Stimulated activated memory B cell treated with anti-CD40 and anti-IgM and Interleukin-4, amounts not matched to agents 10 μg/mL and 1 μg/mL and 100 μg/mL, for 72 hours (primary cell): Measurements from ENCODE around the gene PLPP7.
"Not testable (repeated sequence)": the region's sequence is repeated elsewhere in the genome, so short reads cannot be mapped to it uniquely, and the experiment has no call there.

ENCODE experiments used
- ATAC-seq: fragments of 150-1000 bp; cut with Tn5 transposase; 2 replicates; pipeline ENCODE4 v1.10.0; 2021
- H3K27ac Mint-ChIP-seq: one replicate; pipeline ENCODE4 v1.8.0; 2022; ENCODE audit warnings: mild to moderate bottlenecking, mixed read lengths
- H3K27me3 Mint-ChIP-seq: one replicate; pipeline ENCODE4 v1.8.0; 2022; ENCODE audit warnings: mixed read lengths
- H3K36me3 Mint-ChIP-seq: one replicate; pipeline ENCODE4 v1.8.0; 2022; ENCODE audit warnings: mixed read lengths
- H3K4me1 Mint-ChIP-seq: one replicate; pipeline ENCODE4 v1.8.0; 2022; ENCODE audit warnings: mixed read lengths
- H3K4me3 Mint-ChIP-seq: one replicate; pipeline ENCODE4 v1.8.0; 2022; ENCODE audit warnings: mild to moderate bottlenecking, moderate library complexity, mixed read lengths
- H3K9me3 Mint-ChIP-seq: one replicate; pipeline ENCODE4 v1.8.0; 2022; ENCODE audit warnings: mixed read lengths

PLPP7 gene

DNA sequence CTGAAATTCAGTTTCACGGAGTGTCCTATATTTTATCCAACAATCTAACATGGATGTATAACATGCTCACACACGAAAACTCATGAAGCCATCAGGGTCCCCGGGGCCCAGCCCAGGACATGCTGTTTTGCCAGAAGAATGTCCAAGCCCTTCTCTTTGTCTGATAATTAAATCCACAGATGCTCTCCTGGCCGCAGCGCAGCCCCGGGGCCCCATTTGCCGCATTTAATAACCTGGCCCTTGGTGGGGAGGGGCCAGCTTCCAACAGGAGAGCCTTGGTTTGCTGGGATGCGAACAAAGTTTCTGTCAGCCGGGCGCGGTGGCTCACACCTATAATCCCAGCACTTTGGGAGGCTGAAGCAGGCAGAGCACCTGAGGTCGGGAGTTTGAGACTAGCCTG is 30.0 kb downstream of the PLPP7 start:
- H3K4me3 Mint-ChIP-seq = no peak overlapping the region
- H3K36me3 Mint-ChIP-seq = no peaks in the 10 kb centered on the region
- no peaks in the 10 kb centered on the region for H3K4me1 Mint-ChIP-seq
- ATAC-seq = no peak
- H3K27me3 Mint-ChIP-seq = peaks cover 17% of the 10 kb centered on the region
- H3K27ac Mint-ChIP-seq = no peak overlapping the region
- H3K9me3 Mint-ChIP-seq = no peaks in the 10 kb centered on the region

DNA sequence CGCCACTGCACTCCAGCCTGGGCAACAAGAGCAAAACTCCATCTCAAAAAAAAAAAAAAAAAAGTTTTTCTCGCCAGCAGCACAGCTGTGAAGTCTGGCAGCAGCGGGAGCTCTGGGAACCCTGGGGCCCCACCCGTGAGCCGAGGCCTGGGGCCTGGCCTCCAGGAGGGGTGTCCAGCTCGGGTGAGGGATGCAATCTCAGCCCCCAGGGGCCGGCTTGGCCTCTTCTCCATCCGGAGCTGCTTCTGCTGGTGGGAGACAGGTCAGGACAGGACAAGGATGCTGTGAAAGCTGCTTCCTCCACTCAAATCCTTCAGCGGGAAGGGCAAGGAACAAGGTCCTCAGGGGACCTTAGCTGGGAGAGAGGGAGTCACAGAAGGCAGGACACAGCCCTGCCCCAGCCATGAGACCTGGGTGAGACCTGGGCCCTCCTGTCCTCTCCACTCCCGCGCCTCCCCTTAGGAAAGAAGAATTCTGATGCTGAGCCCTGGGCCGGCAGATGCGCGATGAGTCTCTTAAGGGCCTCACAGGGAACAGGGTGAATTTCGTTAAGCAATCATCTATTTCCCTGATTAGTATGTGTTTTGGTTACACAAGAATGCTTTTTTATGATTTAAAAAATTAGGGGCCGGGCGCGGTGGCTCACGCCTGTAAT is 30.6 kb downstream of the PLPP7 start:
- H3K36me3 Mint-ChIP-seq = no peaks in the 10 kb centered on the region
- no peaks in the 10 kb centered on the region for H3K4me1 Mint-ChIP-seq
- H3K4me3 Mint-ChIP-seq = no peak overlapping the region
- H3K27me3 Mint-ChIP-seq = peaks cover 17% of the 10 kb centered on the region
- H3K9me3 Mint-ChIP-seq = no peaks in the 10 kb centered on the region
- no peak overlapping the region for H3K27ac Mint-ChIP-seq
- no peak for ATAC-seq

DNA sequence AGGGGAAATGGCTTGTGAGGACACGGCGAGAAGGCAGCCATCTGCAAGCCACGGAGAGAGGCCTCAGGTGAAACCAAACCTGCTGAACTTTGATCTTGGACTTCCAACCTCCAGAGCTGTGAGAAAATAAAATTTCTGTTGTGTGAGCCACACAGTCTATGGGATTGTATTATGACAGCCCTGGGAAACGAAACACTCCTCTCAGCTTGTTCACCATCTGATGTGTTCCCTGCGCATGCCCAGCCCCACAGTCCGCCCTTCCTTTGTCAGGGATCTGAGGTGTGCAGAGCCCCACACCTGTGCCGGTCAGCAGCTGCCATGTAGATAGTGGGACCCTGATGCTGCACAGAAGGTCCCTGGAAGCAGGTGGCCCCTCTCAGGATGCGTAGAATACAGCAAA is 34.1 kb downstream of the PLPP7 start:
- Mint-ChIP-seq H3K9me3 (no peaks in the 10 kb centered on the region), H3K36me3 (no peaks in the 10 kb centered on the region), H3K27ac (no peak overlapping the region), H3K4me3 (no peak overlapping the region), H3K4me1 (no peaks in the 10 kb centered on the region), H3K27me3 (peaks cover 15% of the 10 kb centered on the region)
- no peak for ATAC-seq

DNA sequence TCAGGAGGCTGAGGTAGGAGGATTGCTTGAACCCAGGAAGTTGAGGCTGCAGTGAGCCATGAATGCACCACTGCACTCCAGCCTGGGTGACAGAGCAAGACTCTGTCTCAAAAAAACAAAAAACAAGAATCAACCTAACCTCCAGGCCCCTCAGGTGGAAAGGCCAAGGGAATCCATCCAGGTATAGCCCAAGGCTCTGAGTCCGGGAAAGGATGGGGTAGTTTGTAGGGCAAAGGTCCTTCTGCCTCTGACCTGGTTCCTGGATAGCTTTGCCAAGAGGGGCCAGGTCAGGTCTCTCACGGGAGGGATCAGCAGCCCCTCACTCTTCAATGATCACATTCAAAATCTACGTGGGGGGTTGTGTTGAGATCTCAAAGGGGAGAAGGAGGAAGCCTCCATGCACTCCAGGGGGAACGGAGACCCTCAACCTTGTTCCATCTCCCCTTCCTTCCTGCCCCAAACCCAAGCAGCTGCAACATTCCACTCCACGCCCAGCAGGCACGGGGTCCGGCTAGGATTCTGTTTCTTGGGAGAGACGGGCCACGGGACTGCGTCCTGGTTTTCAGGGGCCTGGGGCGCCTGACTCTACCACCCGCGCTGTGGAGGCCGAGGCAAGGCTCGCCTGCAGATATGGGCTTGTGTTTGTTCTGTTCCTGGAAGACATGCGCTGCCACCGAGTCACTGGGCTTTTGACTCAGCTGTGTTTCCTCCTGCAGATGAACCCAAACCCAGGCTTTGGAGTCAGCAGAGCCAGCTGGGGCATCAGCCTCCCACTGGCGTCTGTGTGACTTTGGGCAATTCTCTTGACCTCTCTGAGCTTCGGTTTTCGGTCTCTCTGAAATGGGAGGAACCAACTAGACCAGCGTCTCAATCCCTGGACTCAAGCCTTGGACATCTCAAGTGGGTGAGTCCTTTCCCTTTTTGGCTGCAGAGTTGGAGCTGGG is 35.5 kb downstream of the PLPP7 start:
- Mint-ChIP-seq H3K9me3 (no peaks in the 10 kb centered on the region), H3K27ac (no peak overlapping the region), H3K4me1 (no peaks in the 10 kb centered on the region), H3K4me3 (no peak overlapping the region), H3K36me3 (no peaks in the 10 kb centered on the region), H3K27me3 (peaks cover 26% of the 10 kb centered on the region)
- no peak for ATAC-seq

DNA sequence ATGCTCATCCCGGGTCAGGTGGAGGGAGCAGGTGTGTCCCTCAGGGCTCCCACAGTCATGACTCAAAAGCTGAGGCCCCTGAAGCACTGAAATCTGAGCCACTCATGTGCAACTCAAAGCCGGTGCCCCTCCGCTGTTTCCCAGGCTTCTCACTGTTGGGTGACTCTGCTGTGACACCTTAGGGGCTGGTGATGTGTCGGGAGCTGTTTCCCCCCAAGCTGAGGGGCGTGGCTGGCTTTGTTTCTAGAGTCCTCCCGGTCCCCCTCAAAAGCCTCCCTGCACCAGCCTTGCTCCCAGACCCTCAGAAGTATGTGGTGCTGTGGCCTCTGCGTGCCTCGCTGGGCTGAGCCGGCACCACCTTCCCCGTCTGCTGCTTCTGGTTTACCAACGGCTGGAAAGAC is 39.7 kb downstream of the PLPP7 start:
- Mint-ChIP-seq H3K9me3 (no peaks in the 10 kb centered on the region), H3K36me3 (no peaks in the 10 kb centered on the region), H3K4me3 (no peak overlapping the region), H3K4me1 (no peaks in the 10 kb centered on the region), H3K27me3 (peaks cover 26% of the 10 kb centered on the region), H3K27ac (no peak overlapping the region)
- no peak for ATAC-seq

DNA sequence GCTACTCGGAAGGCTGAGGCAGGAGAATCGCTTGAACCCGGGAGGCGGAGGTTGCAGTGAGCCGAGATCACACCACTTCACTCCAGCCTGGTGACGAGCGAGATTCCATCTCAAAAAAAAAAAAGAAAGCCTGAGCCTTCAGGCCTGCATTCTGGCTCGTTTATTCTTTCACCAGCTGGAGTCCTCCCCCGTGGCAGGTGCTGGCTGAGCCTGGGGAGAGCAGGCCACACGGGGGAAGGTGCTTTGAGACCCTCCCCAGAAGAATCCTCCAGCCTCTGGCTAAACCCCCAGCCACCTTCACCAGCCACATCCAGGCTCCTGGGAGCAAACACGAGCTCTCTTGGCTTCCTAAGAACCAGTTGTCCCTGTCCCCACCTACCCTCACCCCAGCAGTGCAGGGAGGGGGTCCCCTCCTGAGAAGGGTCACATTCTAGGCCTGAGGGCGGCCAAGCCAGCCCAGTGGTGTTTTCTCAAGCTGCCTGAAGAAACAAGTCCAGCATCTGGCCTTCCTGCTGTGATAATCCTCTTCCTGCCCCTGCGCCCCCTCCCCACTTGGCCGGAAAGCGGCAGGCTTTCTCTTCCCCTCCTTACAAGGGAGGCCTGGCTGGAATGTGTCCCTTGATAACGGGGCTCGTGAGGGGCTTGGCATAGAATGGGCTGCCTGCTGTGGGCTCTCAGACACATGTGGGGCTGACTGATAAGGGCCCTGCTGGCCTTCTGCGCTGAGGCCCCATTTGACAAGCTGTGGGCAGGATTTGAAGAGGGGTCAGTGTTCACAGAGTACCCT is 41.5 kb downstream of the PLPP7 start:
- H3K4me3 Mint-ChIP-seq = no peak overlapping the region
- H3K36me3 Mint-ChIP-seq = no peaks in the 10 kb centered on the region
- H3K27ac Mint-ChIP-seq = no peak overlapping the region
- H3K4me1 Mint-ChIP-seq = no peaks in the 10 kb centered on the region
- no peak for ATAC-seq
- peaks cover 26% of the 10 kb centered on the region for H3K27me3 Mint-ChIP-seq
- H3K9me3 Mint-ChIP-seq = no peaks in the 10 kb centered on the region

DNA sequence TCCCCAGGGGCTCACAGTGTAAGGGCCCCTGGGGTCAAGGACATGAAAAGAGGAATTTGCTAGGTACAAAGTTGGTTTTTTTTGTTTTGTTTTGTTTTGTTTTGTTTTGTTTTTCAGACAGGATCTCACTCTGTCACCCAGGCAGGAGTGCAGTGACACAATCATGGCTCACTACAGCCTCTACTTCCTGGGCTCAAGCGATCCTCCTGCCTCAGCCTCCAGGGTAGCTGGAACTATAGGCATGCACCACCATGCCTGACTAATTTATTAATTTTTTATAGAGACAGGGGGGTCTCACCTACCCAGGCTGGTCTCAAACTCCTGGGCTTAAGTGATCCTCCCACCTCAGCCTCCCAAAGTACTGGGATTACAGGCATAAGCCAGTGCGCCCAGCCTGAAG is 42.5 kb downstream of the PLPP7 start:
- H3K36me3 Mint-ChIP-seq, H3K4me1 Mint-ChIP-seq, H3K4me3 Mint-ChIP-seq, H3K27ac Mint-ChIP-seq, ATAC-seq, H3K9me3 Mint-ChIP-seq: not testable (repeated sequence)
- peaks cover 25% of the 10 kb centered on the region for H3K27me3 Mint-ChIP-seq

DNA sequence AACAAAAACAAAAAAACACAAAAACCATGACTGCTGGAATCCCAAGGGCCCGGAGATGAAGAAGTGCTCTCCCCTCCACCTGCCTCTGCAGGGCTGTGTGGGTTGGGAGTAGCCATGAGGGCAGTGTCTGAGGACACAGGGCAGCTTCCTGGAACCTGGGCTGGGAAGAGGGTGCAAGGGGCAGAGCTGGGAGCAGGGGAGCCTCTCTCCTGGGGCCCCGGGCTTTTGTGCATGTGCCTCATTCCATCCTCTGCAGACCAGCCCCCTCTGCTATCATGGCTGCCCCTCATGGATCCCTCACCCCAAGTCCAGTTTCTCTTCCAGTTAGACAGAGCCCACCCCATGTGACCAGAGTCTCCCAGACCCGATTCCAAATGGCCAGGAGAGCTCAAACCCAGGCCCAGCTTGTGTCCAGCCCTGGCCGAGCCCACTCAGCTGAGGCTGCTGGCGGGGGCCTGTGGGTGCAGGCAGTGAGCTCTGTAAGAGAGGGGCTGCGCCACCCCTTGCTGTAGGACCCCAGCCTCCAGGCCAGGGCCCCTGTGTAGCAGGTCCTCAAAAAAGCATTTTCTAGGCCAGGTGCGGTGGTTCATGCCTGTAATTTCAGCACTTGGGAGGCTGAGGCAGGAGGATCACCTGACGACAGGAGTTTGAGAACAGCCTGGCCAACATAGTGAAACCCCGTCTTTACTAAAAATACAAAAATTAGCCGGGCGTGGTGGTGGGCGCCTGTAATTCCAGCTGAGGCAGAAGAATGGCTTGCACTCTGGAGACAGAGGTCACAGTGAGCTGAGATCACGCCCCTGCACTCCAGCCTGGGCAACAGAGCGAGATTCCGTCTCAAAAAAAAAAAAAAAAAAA is 44.5 kb downstream of the PLPP7 start:
- Mint-ChIP-seq H3K4me1 (no peaks in the 10 kb centered on the region), H3K27ac (no peak overlapping the region)
- ATAC-seq = no peak

DNA sequence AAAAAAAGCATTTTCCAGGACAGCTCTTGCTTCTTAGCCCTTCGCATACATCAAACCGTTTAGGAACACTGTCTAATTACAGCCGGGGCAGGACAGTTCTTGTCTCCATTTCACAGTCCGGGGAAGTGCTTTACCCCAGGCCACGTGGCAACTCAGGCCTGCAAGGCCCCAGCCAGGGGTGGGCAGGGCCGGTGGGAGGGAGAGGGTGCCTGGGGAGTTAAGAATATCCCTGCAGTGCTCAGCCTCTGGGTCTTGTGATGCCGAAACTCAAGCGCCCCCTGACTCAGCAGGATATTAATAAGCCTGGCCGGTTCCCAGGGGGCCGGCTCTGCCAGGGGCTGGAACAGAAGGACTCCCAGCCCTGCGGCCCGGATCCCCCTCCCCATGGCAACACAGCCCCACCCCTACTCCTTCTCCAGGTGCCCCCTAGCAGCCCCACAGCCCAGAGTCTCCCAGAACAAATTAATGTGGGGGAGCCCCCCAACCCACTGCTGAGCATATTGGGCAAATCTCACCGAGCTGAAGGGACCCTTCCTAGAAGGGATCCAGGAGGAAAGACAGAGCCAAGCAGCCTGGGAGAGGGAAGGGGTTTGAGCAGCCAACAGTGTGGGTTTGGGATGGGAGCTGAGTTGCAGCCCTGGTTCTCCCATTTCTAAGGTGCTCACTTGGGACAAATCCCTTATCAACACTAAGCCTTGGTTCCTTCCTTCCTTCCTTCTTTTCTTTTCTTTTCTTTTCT is 45.3 kb downstream of the PLPP7 start:
- Mint-ChIP-seq H3K36me3 (no peaks in the 10 kb centered on the region), H3K9me3 (no peaks in the 10 kb centered on the region), H3K27me3 (peaks cover under 1% of the 10 kb centered on the region), H3K4me3 (no peak overlapping the region), H3K27ac (no peak overlapping the region), H3K4me1 (no peaks in the 10 kb centered on the region)
- ATAC-seq = no peak

More for the DNA sequence above, 44.5 kb downstream of the PLPP7 start:
- no peaks in the 10 kb centered on the region for H3K9me3 Mint-ChIP-seq
- no peaks in the 10 kb centered on the region for H3K36me3 Mint-ChIP-seq
- H3K27me3 Mint-ChIP-seq = peaks cover 8% of the 10 kb centered on the region
- no peak overlapping the region for H3K4me3 Mint-ChIP-seq

DNA sequence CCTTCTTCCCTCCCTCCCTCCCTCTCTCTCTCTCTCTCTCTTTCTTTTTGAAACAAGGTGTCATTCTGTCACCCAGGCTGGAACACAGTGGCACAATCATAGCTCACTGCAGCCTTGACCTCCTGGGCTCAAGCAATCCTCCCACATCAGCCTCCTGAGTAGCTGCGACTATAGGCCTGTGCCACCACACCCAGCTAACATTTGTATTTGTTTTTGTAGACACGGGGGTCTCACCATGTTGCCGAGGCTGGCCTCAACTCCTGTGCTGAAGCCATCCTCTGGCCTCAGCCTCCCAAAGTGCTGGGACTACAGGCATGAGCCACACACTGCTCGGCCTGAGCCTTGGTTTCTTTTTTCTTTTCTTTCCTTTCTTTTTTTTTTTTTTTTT is 45.8 kb downstream of the PLPP7 start:
- Mint-ChIP-seq H3K27ac (no peak overlapping the region), H3K27me3 (no peaks in the 10 kb centered on the region), H3K9me3 (no peaks in the 10 kb centered on the region), H3K4me3 (no peak overlapping the region), H3K36me3 (no peaks in the 10 kb centered on the region), H3K4me1 (no peaks in the 10 kb centered on the region)
- no peak for ATAC-seq

DNA sequence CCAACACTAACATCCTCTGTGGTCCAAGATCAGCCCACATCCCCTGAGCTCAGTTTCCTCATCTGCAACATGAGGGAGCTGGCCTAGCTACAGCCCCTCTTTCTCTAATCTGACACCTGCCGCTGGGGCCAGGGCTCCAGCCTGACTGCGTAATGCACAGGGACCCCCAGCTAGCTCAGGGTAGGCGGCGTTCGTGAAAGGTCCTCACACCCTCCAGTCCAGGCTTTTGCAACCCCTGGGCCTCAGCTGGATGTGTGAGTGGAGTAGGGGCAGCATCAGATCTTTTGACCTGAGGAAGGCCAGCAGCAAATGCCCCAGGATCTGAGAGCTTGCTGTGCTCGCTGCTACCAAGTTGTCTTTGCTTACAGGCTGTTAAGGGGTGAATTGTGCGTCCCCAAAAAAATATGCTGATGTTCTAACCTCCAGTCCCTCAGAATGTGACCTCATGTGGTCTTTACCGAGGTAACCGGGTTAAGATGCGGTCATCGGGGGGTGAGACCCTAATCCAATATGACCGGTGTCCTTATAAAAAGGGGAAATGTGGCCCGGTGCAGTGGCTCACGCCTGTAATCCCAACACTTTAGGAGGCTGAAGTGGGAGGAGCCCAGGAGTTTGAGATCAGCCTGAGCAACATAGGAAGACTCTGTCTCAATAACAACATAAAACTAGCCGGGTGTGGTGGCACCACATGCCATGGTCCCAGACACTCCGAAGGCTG is 47.8 kb downstream of the PLPP7 start:
- no peak overlapping the region for H3K4me3 Mint-ChIP-seq
- H3K9me3 Mint-ChIP-seq = no peaks in the 10 kb centered on the region
- no peaks in the 10 kb centered on the region for H3K4me1 Mint-ChIP-seq
- no peak overlapping the region for H3K27ac Mint-ChIP-seq
- no peaks in the 10 kb centered on the region for H3K36me3 Mint-ChIP-seq
- ATAC-seq = no peak
- peaks cover 2% of the 10 kb centered on the region for H3K27me3 Mint-ChIP-seq

DNA sequence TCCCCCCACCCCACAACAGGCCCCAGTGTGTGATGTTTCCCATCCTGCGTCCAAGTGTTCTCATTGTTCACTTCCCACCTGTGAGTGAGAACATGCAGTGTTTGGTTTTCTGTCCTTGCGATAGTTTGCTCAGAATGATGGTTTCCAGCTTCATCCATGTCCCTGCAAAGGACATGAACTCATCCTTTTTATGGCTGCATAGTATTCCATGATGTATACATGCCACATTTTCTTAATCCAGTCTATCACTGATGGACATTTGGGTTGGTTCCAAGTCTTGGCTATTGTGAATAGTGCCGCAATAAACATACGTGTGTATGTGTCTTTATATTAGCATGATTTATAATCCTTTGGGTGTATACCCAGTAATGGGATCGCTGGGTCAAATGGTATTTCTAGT is 49.7 kb downstream of the PLPP7 start:
- H3K4me1 Mint-ChIP-seq, H3K4me3 Mint-ChIP-seq, H3K27ac Mint-ChIP-seq, H3K27me3 Mint-ChIP-seq, H3K36me3 Mint-ChIP-seq, ATAC-seq, H3K9me3 Mint-ChIP-seq: not testable (repeated sequence)

DNA sequence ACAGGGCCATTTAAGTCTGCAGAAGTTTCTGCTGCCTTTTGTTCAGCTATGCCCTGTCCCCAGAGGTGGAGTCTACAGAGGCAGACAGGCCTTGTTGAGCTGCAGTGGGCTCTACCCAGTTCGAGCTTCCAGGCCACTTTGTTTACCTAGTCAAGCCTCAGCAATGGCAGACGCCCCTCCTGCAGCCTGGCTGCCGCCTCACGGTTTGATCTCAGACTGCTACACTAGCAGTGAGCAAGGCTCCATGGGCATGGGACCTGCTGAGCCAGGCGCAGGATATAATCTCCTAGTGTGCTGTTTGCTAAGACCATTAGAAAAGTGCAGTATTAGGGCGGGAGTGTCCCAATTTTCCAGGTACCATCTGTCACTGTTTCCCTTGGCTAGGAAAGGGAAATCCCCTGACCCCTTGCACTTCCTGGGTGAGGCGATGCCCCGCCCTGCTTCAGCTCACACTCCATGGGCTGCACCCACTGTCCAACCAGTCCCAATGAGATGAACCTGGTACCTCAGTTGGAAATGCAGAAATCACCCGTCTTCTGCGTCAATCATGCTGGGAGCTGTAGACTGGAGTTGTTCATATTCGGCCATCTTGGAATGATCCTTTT is 55.5 kb downstream of the PLPP7 start:
- not testable (repeated sequence) for ATAC-seq, H3K4me3 Mint-ChIP-seq, H3K27ac Mint-ChIP-seq, H3K36me3 Mint-ChIP-seq, H3K9me3 Mint-ChIP-seq, H3K4me1 Mint-ChIP-seq
- peaks cover 19% of the 10 kb centered on the region for H3K27me3 Mint-ChIP-seq
